GM08714 (cell line): ENCODE measurements around the gene UBE3D.
"Not testable (repeated sequence)": the region's sequence is repeated elsewhere in the genome, so short reads cannot be mapped to it uniquely, and the experiment has no call there.

ENCODE experiments used
- H3K4me3 ChIP-seq: fragments of 200-500 bp; sonication (Bioruptor generic); 2 replicates; pipeline ENCODE4 v1.5.1; 2014; ENCODE audit warnings: mild to moderate bottlenecking, low read length, inconsistent platforms
- ZNF274 ChIP-seq: IDR thresholded peaks from 2 replicates; pipeline ENCODE4 v1.6.1; 2012; ENCODE audit warnings: mild to moderate bottlenecking, low read depth, low read length

Gene UBE3D

GRCh38 chr6:83038246-83038645, 27.4 kb downstream of the UBE3D start:
- no peak for TF ChIP-seq ZNF274
- no peak overlapping the region for H3K4me3 ChIP-seq

- no peak for TF ChIP-seq ZNF274
These were observed 34.0 kb downstream of the UBE3D start for GRCh38 chr6:83031689-83032088.

GRCh38 chr6:83019741-83020140, 45.9 kb downstream of the UBE3D start:
- TF ChIP-seq ZNF274 = no peak
- H3K4me3 ChIP-seq = no peak overlapping the region

More at GRCh38 chr6:83031689-83032088, 34.0 kb downstream of the UBE3D start:
- H3K4me3 ChIP-seq = no peak overlapping the region

- not testable (repeated sequence) for H3K4me3 ChIP-seq
These were observed 54.5 kb downstream of the UBE3D start for GRCh38 chr6:83011131-83011530.

- TF ChIP-seq ZNF274 = no peak
- H3K4me3 ChIP-seq = no peak overlapping the region
These were observed 57.0 kb downstream of the UBE3D start for GRCh38 chr6:83008626-83009025.

GRCh38 chr6:83006270-83006905, 59.3 kb downstream of the UBE3D start:
- no peak for TF ChIP-seq ZNF274
- H3K4me3 ChIP-seq = no peak overlapping the region

GRCh38 chr6:82996156-82996555, 69.5 kb downstream of the UBE3D start:
- no peak overlapping the region for H3K4me3 ChIP-seq
- TF ChIP-seq ZNF274 = no peak

- no peak for TF ChIP-seq ZNF274
- no peak overlapping the region for H3K4me3 ChIP-seq
These were observed 70.6 kb downstream of the UBE3D start for GRCh38 chr6:82995066-82995465.

GRCh38 chr6:82989736-82990290, 75.8 kb downstream of the UBE3D start:
- TF ChIP-seq ZNF274 = no peak

GRCh38 chr6:82988930-82989351, 76.7 kb downstream of the UBE3D start:
- H3K4me3 ChIP-seq = no peak overlapping the region
- no peak for TF ChIP-seq ZNF274

More at GRCh38 chr6:82989736-82990290, 75.8 kb downstream of the UBE3D start:
- H3K4me3 ChIP-seq = no peak overlapping the region

- H3K4me3 ChIP-seq = no peak overlapping the region
- no peak for TF ChIP-seq ZNF274
These were observed 77.7 kb downstream of the UBE3D start for GRCh38 chr6:82987951-82988350.

GRCh38 chr6:82987416-82987815, 78.2 kb downstream of the UBE3D start:
- TF ChIP-seq ZNF274 = no peak
- no peak overlapping the region for H3K4me3 ChIP-seq

GRCh38 chr6:82984720-82985119, 80.9 kb downstream of the UBE3D start:
- no peak for TF ChIP-seq ZNF274
- no peak overlapping the region for H3K4me3 ChIP-seq

- no peak overlapping the region for H3K4me3 ChIP-seq
- TF ChIP-seq ZNF274 = no peak
These were observed 85.6 kb downstream of the UBE3D start for GRCh38 chr6:82980086-82980485.

- TF ChIP-seq ZNF274 = no peak
- no peak overlapping the region for H3K4me3 ChIP-seq
These were observed 86.0 kb downstream of the UBE3D start for GRCh38 chr6:82979657-82980056.
